Choroid plexus epithelial cell (primary cell): ENCODE measurements around the gene PCDHA8.
"Not testable (repeated sequence)": the region's sequence is repeated elsewhere in the genome, so short reads cannot be mapped to it uniquely, and the experiment has no call there.

Source experiments
- DNase-seq: peaks from one replicate; pipeline ENCODE4 v3.0.0-alpha.2; 2010; ENCODE audit warnings: low read depth
- H3K4me3 ChIP-seq: 2 replicates; pipeline ENCODE4 v1.5.1; 2011; ENCODE audit warnings: low read depth, mild to moderate bottlenecking, control low read depth, low read length, moderate library complexity
- CTCF ChIP-seq: conservative IDR thresholded peaks from 2 replicates; pipeline ENCODE4 v1.5.1; 2011; ENCODE audit warnings: low read depth, mild to moderate bottlenecking, control low read depth, inconsistent platforms, low read length, moderate library complexity

Gene PCDHA8

DNA sequence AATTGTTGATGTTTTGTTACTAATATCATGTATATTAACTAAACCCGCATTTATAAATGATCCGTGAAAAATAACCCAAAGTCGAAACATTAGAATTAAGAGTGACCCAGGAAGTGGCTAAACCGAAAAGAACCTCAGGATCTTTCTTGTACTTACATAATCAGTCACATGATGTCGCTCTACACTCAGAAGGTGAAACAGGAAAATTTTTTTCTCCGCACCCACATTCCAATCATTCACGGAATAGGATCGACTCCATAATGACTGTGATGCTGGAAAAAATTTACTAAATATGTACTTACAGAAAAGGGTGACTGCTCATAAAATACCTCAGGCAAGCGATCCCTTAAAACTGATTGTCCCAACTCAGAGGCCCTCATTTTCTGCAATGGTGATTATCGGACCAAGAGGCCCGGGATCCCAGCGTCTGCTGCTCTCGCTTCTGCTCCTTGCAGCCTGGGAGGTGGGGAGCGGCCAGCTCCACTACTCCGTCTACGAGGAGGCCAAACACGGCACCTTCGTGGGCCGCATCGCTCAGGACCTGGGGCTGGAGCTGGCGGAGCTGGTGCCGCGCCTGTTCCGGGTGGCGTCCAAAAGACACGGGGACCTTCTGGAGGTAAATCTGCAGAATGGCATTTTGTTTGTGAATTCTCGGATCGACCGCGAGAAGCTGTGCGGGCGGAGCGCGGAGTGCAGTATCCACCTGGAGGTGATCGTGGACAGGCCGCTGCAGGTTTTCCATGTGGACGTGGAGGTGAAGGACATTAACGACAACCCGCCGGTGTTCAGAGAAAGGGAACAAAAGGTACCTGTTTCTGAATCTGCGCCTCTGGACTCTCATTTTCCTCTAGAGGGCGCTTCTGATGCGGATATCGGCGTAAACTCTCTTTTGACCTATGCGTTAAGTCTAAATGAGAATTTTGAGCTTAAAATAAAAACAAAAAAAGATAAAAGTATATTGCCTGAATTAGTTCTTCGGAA is 34.4 kb downstream of the PCDHA8 start, which contains the start of gene PCDHA12:
Gene PCDHA12 (plus strand): TSS at position 224 of the 981 bp plus-strand sequence. CDS start 165 bp downstream, at position 389.
- TF ChIP-seq CTCF, result no peak
- H3K4me3 ChIP-seq, result no peak within 1 kb of the TSS
- no peak for DNase-seq

DNA sequence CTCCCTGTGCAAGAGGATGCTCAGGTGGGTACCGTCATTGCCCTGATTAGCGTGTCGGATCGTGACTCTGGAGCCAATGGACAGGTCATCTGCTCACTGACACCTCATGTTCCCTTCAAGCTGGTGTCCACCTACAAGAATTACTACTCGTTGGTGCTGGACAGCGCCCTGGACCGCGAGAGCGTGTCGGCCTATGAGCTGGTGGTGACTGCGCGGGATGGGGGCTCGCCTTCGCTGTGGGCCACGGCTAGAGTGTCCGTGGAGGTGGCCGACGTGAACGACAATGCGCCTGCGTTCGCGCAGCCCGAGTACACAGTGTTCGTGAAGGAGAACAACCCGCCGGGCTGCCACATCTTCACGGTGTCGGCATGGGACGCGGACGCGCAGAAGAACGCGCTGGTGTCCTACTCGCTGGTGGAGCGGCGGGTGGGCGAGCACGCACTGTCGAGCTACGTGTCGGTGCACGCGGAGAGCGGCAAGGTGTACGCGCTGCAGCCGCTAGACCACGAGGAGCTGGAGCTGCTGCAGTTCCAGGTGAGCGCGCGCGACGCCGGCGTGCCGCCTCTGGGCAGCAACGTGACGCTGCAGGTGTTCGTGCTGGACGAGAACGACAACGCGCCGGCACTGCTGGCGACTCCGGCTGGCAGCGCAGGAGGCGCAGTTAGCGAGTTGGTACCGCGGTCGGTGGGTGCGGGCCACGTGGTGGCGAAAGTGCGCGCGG is 35.7 kb downstream of the PCDHA8 start:
- not testable (repeated sequence) for DNase-seq, H3K4me3 ChIP-seq

DNA sequence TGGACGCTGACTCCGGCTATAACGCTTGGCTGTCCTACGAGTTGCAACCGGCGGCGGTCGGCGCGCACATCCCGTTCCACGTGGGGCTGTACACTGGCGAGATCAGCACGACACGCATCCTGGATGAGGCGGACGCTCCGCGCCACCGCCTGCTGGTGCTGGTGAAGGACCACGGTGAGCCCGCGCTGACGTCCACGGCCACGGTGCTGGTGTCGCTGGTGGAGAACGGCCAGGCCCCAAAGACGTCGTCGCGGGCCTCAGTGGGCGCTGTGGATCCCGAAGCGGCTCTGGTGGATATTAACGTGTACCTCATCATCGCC is 36.2 kb downstream of the PCDHA8 start:
- no peak for DNase-seq
- H3K4me3 ChIP-seq, result no peak overlapping the region
- TF ChIP-seq CTCF, result no peak

DNA sequence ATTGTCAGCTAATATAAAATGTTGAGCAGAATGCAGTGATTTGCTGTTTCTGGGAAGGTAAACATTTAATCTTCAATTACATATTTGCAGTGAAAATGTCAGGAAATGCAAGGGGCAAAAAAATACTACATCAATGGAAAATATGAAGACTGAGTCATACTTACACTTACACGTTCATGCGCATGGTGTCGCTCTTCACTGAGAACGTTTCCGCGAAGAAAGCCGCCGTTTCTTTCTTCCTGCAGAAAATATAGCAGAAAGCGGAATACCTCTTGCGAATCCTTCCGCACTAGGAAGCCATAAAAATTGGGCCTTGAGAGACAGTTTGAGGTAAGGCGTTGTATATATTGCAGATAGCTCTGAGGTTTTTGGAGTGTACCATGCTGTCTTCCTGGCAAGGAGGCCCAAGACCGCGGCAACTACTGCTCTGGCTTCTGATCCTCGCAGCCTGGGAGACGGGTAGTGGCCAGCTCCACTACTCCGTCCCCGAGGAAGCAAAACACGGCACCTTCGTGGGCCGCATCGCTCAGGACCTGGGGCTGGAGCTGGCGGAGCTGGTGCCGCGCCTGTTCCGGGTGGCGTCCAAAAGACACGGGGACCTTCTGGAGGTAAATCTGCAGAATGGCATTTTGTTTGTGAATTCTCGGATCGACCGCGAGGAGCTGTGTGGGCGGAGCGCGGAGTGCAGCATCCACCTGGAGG is 41.1 kb downstream of the PCDHA8 start, which contains the start of gene PCDHA13:
Gene PCDHA13 (plus strand): TSS at position 236 of the 702 bp plus-strand sequence. CDS start 145 bp downstream, at position 381.
- H3K4me3 ChIP-seq, result no peak within 1 kb of the TSS
- no peak for TF ChIP-seq CTCF
- DNase-seq, result no peak

DNA sequence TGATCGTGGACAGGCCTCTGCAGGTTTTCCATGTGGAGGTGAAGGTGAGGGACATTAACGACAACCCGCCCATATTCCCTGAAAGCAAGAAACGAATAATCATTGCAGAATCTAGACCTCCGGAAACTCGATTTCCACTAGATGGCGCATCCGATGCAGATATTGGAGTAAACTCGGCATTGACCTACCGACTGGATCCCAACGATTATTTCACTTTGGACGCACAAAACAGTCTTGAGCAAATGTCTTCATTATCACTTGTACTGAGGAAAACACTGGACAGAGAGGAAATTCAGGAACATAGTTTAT is 41.6 kb downstream of the PCDHA8 start:
- no peak for TF ChIP-seq CTCF
- no peak overlapping the region for H3K4me3 ChIP-seq
- no peak for DNase-seq

- H3K4me3 ChIP-seq, result no peak overlapping the region
- no peak for DNase-seq
- TF ChIP-seq CTCF, result no peak
Observed at GRCh38 chr5:140883373-140883772, 42.4 kb downstream of the PCDHA8 start.
